GM13977 (cell line): ENCODE measurements around the gene DNAJC15.

Source experiments
- DNase-seq: peaks from one replicate; pipeline ENCODE4 v3.0.0; 2012; ENCODE audit warnings: low spot score
- in situ Hi-C: fragments of 300-500 bp; cut with MboI; formaldehyde crosslinking; loops from one replicate; pipeline ENCODE4 v1.12.0; 2022; ENCODE audit warnings: low sequenced_read_pairs, low pct_unique_long_range_greater_than_20kb, mixed read lengths, inconsistent platforms; ENCODE audit not compliant: unreplicated experiment
- TF ChIP-seq, protein P1 (sequence below): IDR thresholded peaks from 2 replicates; pipeline ENCODE4 v1.5.1; 2012; ENCODE audit warnings: mild to moderate bottlenecking, control low read depth; ENCODE audit not compliant: insufficient read depth; ENCODE audit errors: extremely low read depth, missing control alignments

Gene DNAJC15

DNA sequence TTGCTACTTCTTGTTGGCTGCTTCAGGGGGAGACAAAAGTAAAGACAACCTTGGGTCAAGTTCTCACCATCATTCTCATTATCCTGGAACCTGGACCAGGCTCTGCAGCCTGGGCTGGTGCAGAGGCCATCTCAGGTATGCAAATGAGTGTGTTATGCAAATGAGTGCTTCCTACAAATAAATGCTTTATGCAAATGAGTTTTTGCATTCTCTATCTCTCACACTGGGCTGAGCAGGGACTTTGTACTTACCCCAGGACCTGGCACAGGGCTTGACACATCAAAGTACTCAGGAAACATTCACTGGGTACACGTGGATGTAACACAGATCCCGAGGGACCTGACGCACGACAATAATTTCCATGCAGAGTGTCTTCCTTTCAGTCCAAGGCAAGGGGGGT, 103.0 kb downstream of the DNAJC15 start:
- TF ChIP-seq, protein P1, sequence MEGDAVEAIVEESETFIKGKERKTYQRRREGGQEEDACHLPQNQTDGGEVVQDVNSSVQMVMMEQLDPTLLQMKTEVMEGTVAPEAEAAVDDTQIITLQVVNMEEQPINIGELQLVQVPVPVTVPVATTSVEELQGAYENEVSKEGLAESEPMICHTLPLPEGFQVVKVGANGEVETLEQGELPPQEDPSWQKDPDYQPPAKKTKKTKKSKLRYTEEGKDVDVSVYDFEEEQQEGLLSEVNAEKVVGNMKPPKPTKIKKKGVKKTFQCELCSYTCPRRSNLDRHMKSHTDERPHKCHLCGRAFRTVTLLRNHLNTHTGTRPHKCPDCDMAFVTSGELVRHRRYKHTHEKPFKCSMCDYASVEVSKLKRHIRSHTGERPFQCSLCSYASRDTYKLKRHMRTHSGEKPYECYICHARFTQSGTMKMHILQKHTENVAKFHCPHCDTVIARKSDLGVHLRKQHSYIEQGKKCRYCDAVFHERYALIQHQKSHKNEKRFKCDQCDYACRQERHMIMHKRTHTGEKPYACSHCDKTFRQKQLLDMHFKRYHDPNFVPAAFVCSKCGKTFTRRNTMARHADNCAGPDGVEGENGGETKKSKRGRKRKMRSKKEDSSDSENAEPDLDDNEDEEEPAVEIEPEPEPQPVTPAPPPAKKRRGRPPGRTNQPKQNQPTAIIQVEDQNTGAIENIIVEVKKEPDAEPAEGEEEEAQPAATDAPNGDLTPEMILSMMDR = no peak
- DNase-seq = no peak
- in situ Hi-C loops = no loop called here

DNA sequence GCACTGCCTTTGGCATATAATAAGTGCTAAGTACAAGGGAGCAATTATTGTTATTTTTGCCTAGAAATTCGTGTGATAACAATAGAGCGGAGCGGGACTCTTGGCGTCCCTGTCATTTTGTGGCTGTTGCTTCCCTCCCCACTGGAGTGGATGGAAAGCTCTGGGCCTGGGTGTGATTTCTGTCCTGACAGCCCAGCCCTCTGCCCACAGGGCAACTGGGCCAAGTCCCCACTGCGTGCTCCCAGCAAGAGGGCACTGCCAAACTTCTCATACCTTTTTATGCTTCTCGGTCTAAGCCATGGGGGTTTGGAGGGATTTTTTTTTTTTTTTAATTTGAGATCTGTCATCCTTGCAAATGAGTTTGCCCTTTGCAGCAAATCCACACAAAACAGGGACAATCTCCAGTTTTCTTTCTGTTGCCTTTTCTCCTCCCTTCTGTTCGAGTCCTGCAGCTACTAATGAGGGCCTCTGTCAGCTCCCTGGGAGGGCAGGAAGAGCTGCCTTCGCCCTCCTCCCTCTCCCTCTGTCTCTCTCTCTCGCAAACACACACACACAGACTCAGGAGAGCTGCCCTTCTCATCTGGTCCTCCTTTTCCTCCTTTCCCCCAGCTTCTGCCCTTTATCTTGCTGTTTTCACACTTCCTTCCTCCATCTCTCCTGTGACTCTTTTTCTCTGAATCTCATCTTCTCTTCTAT, 103.9 kb downstream of the DNAJC15 start:
- TF ChIP-seq, protein P1 = no peak
- DNase-seq = no peak
- in situ Hi-C loops = no loop called here

DNA sequence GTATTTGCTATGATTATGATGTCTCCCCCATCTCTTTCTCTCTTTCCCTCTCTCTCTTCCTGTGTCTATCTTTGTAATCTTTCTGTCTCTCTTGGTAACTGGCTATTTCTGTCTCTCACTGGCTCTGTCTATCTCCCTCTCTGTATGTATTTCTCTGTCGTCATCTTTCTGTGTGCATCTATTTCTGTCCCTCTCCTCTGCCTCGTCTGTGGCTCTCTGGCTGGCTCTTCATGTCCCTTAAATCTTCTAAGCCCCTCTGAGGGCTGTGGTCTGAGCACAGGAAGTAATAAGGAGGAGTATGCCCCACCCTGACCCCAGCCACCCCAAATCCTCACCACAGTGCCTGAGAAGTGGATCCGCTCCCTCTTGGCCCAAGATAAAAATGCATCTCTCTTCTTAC, 104.4 kb downstream of the DNAJC15 start:
- peak; percentile 31 for DNase-seq
- TF ChIP-seq, protein P1 = no peak
- in situ Hi-C loops = no loop called here

DNA sequence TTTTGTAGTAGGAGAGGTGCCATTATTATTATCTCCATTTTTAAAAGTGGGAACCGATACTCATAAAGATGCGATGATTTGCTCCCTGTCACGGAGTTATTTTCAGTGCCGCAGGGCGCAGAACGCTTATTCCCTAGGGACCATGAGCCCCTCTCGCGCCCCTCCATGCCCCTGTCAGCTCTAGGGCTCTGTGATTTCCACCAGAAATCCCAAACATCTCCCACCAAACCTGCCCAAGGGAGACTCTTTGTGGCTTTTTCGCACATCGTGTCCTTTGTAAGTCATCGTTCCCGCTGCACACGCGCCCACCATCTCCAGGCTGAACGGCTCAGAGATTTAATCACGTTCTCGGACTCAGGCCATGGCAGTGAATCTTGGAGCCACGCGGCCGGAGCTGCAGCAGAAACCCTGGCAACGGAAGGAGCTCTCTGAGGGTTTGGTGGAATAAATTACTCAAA, 105.1 kb downstream of the DNAJC15 start:
- DNase-seq = no peak
- TF ChIP-seq, protein P1 = no peak
- in situ Hi-C loops = no loop called here

DNA sequence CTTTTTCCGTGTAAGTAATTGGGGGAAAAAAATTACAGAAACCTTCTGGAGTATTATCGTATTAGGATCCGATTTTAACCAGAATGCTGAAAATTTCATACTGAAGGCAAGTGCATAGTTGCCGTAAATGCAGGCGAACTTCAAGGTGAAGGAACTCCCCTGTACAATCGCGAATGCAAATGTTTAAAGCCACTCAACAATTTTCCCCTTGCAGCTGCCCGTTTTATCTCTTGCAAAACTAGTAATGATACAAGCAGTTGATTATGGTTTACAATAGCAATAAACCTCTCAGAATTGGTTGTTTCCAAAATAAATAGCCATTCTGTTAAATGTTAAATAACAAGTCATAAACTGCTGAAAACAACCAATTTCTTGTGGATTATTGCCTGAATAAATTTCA, 105.7 kb downstream of the DNAJC15 start:
- in situ Hi-C loops = no loop called here
- no peak for DNase-seq
- TF ChIP-seq, protein P1 = no peak

DNA sequence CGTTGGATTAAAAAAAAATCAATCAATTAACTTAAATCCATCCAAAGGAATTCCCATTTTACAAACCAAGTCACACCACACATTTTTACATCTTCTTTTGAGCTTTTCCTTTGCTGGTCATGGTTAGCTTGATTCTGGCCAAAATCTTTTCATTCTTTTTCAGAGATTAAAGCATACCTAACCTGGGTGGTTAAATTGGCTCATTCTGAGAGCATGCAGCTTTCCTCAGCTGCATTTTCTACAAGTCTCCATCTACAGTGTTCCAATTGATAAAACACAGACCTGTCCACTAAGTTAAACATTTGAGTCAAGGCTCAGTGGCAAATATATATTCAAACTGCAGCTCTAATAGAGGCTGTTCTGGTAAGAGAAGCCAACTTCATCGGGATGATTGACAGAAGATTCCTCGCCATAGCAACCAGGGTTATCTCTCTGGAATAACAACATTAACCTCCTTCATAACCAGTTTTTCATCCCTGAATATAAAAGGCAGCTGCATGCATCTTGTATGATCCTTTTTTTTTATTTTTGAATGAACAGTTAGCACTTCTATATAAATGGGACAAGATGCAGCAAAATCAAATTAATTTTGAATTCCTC, 106.2 kb downstream of the DNAJC15 start:
- TF ChIP-seq, protein P1 = no peak
- no peak for DNase-seq
- in situ Hi-C loops = no loop called here

DNA sequence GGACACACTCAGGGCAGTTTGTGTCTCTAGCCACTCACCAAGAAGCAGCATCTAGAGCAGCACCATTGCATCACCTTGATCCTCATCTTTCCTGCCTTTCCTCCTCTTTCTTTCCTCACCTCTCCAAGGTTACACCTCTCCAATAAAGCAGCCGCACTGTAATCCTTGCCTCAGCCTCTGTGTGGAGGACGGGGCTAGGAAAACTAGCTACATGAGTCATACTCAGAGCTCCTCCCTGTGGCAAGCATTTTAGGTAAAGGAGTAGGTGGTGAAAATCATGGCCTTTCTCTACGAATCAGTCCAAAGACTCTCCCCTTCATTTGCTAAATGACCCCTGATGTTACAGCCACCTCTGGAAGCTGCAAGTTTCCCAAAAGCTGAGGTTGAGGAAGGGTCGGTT, 108.9 kb downstream of the DNAJC15 start:
- in situ Hi-C loops = no loop called here
- DNase-seq = peak; percentile 31
- TF ChIP-seq, protein P1 = peak; percentile 49
